Neural progenitor cell (in vitro differentiated cells): ENCODE measurements around the gene KRT10.

Source experiments
- EZH2 ChIP-seq: fragments of 200-600 bp; sonication (generic); IDR thresholded peaks from 2 replicates; pipeline ENCODE4 v1.6.1; 2017; ENCODE audit warnings: antibody characterized with exemption, mild to moderate bottlenecking, moderate library complexity
- TF ChIP-seq, protein P1 (sequence below): fragments of 200-600 bp; sonication (generic); IDR thresholded peaks from 2 replicates; pipeline ENCODE4 v1.5.1; 2017; ENCODE audit warnings: antibody characterized with exemption, mild to moderate bottlenecking

DNA sequence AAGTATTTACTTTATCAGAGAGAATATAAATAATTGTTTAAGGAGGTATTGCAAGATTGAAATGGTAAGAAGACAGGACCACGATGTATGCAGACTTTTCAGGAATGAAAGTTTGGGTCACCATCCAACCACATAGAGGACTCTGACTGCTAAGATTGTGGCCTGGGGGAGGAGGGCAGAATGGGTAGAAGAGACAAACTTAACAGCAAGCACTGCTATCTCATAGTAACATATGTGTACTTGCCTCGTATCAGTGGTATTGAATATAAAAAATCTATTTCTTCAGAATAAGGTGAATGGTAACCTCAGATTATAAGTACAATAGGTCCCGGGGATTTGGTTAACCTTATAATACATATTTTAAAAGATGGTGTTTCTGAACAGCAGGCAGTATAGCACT, 5.8 kb downstream of the KRT10 start:
- TF ChIP-seq, protein P1, sequence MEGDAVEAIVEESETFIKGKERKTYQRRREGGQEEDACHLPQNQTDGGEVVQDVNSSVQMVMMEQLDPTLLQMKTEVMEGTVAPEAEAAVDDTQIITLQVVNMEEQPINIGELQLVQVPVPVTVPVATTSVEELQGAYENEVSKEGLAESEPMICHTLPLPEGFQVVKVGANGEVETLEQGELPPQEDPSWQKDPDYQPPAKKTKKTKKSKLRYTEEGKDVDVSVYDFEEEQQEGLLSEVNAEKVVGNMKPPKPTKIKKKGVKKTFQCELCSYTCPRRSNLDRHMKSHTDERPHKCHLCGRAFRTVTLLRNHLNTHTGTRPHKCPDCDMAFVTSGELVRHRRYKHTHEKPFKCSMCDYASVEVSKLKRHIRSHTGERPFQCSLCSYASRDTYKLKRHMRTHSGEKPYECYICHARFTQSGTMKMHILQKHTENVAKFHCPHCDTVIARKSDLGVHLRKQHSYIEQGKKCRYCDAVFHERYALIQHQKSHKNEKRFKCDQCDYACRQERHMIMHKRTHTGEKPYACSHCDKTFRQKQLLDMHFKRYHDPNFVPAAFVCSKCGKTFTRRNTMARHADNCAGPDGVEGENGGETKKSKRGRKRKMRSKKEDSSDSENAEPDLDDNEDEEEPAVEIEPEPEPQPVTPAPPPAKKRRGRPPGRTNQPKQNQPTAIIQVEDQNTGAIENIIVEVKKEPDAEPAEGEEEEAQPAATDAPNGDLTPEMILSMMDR = no peak
- no peak for TF ChIP-seq EZH2
